ENCODE data around the gene RBM47. TPM values are rescaled to one million over a fixed set of nuclear protein-coding genes. Genes with fewer than 3 reads are reported as not detected.

RBM47 gene
- total and polyA plus RNA-seq, 4 experiments from 2014 or later = 0.10 to 1.5 (median 0.87) TPM

- Mint-ChIP-seq H3K4me3 (no peak overlapping the region), H3K4me1 (no peaks in the 10 kb centered on the region), H3K27me3 (peaks cover 0 to 5% of the 10 kb centered on the region in 2 donors), H3K27ac (no peak overlapping the region), H3K9me3 (peaks cover 0 to 25% (median 15%) of the 10 kb centered on the region in 8 donors), H3K36me3 (peaks cover 2 to 4% of the 10 kb centered on the region in 2 donors)
- Histone ChIP-seq H3K36me3 (ENCODE audit: insufficient read depth, low read length) (no peaks in the 10 kb centered on the region), H3K27ac (ENCODE audit: low read depth, low read length) (no peak overlapping the region), H3K4me1 (ENCODE audit: insufficient read depth, low read length) (no peaks in the 10 kb centered on the region), H3K27me3 (ENCODE audit: insufficient read depth, low read length) (no peaks in the 10 kb centered on the region), H3K9me3 (ENCODE audit: control insufficient read depth in 1 of 2, low read length in 2 of 2) (no peaks in the 10 kb centered on the region), H3K4me3 (ENCODE audit: low read length in 2 of 2) (no peak overlapping the region)
- no peak for DNase-seq
- intact Hi-C loops (cut with micrococcal nuclease) = no loop called here
- ChIA-PET CTCF (ENCODE audit: partially characterized antibody) (no interaction called here), POLR2A (ENCODE audit: partially characterized antibody) (no interaction called here)
Measured at GRCh38 chr4:40406340-40406739, 223.3 kb downstream of the RBM47 start.

GRCh38 chr4:40405193-40405592, 224.5 kb downstream of the RBM47 start:
- Mint-ChIP-seq H3K27me3 (peaks cover 0 to 5% of the 10 kb centered on the region in 2 donors), H3K4me1 (no peaks in the 10 kb centered on the region)
- POLR2A ChIA-PET (ENCODE audit: partially characterized antibody) = no interaction called here

GRCh38 chr4:40403081-40403480, 226.6 kb downstream of the RBM47 start:
- no peak overlapping the region for H3K27ac Mint-ChIP-seq
- Histone ChIP-seq H3K9me3 (ENCODE audit: control insufficient read depth in 1 of 2, low read length in 2 of 2) (no peaks in the 10 kb centered on the region), H3K4me1 (ENCODE audit: insufficient read depth, low read length) (no peaks in the 10 kb centered on the region), H3K27ac (ENCODE audit: low read depth, low read length) (no peak overlapping the region), H3K4me3 (ENCODE audit: low read length in 2 of 2) (no peak overlapping the region), H3K27me3 (ENCODE audit: insufficient read depth, low read length) (no peaks in the 10 kb centered on the region), H3K36me3 (ENCODE audit: insufficient read depth, low read length) (no peaks in the 10 kb centered on the region)
- no peak for DNase-seq
- H3K4me1 Mint-ChIP-seq = no peaks in the 10 kb centered on the region
- CTCF ChIA-PET (ENCODE audit: partially characterized antibody) = interaction anchor here (0.6 kb wide), 1 partner anchor 12 kb away, joined by 4 read pairs; no protein-coding TSS in a partner anchor
- H3K9me3 Mint-ChIP-seq = peaks cover 0 to 25% (median 15%) of the 10 kb centered on the region in 8 donors
- POLR2A ChIA-PET (ENCODE audit: partially characterized antibody) = no interaction called here
- peaks cover 2 to 4% of the 10 kb centered on the region in 2 donors for H3K36me3 Mint-ChIP-seq
- intact Hi-C loops (cut with micrococcal nuclease) = no loop called here
- H3K27me3 Mint-ChIP-seq = peaks cover 0 to 5% of the 10 kb centered on the region in 2 donors
- no peak overlapping the region for H3K4me3 Mint-ChIP-seq

More at GRCh38 chr4:40405193-40405592, 224.5 kb downstream of the RBM47 start:
- intact Hi-C loops (cut with micrococcal nuclease) = no loop called here
- no peak overlapping the region for H3K4me3 ChIP-seq (ENCODE audit: low read length in 2 of 2)
- no peaks in the 10 kb centered on the region for H3K27me3 ChIP-seq (ENCODE audit: insufficient read depth, low read length)
- H3K27ac Mint-ChIP-seq = peak overlapping the region in 1 of 7 donors; percentile 85
- CTCF ChIA-PET (ENCODE audit: partially characterized antibody) = no interaction called here
- H3K36me3 Mint-ChIP-seq = peaks cover 2 to 4% of the 10 kb centered on the region in 2 donors
- DNase-seq = no peak
- no peaks in the 10 kb centered on the region for H3K36me3 ChIP-seq (ENCODE audit: insufficient read depth, low read length)
- H3K27ac ChIP-seq (ENCODE audit: low read depth, low read length) = no peak overlapping the region
- H3K9me3 ChIP-seq (ENCODE audit: control insufficient read depth in 1 of 2, low read length in 2 of 2) = no peaks in the 10 kb centered on the region
- H3K4me3 Mint-ChIP-seq = no peak overlapping the region
- H3K4me1 ChIP-seq (ENCODE audit: insufficient read depth, low read length) = no peaks in the 10 kb centered on the region
- peaks cover 0 to 25% (median 15%) of the 10 kb centered on the region in 8 donors for H3K9me3 Mint-ChIP-seq

- intact Hi-C loops (cut with micrococcal nuclease) = no loop called here
- Mint-ChIP-seq H3K4me3 (no peak overlapping the region), H3K36me3 (peaks cover 0 to 4% of the 10 kb centered on the region in 2 donors), H3K27me3 (peaks cover 0 to 3% of the 10 kb centered on the region in 2 donors), H3K27ac (no peak overlapping the region), H3K9me3 (peaks cover 0 to 20% (median 12%) of the 10 kb centered on the region in 8 donors), H3K4me1 (no peaks in the 10 kb centered on the region)
- POLR2A ChIA-PET (ENCODE audit: partially characterized antibody) = no interaction called here
- no peak overlapping the region for H3K27ac ChIP-seq (ENCODE audit: low read depth, low read length)
- no peaks in the 10 kb centered on the region for H3K4me1 ChIP-seq (ENCODE audit: insufficient read depth, low read length)
- no peaks in the 10 kb centered on the region for H3K36me3 ChIP-seq (ENCODE audit: insufficient read depth, low read length)
- H3K4me3 ChIP-seq (ENCODE audit: low read length in 2 of 2) = no peak overlapping the region
- H3K9me3 ChIP-seq (ENCODE audit: control insufficient read depth in 1 of 2, low read length in 2 of 2) = no peaks in the 10 kb centered on the region
- no peak for DNase-seq
- CTCF ChIA-PET (ENCODE audit: partially characterized antibody) = no interaction called here
- no peaks in the 10 kb centered on the region for H3K27me3 ChIP-seq (ENCODE audit: insufficient read depth, low read length)
Measured at GRCh38 chr4:40402556-40402955, 227.1 kb downstream of the RBM47 start.

- H3K27me3 ChIP-seq (ENCODE audit: insufficient read depth, low read length) = no peaks in the 10 kb centered on the region
- Mint-ChIP-seq H3K4me1 (no peaks in the 10 kb centered on the region), H3K27me3 (peaks cover 0 to 3% of the 10 kb centered on the region in 2 donors), H3K4me3 (no peak overlapping the region), H3K27ac (no peak overlapping the region), H3K9me3 (peaks cover 0 to 13% (median 4%) of the 10 kb centered on the region in 8 donors), H3K36me3 (no peaks in the 10 kb centered on the region)
- no peak overlapping the region for H3K27ac ChIP-seq (ENCODE audit: low read depth, low read length)
- no peak overlapping the region for H3K4me3 ChIP-seq (ENCODE audit: low read length in 2 of 2)
- ChIA-PET POLR2A (ENCODE audit: partially characterized antibody) (no interaction called here), CTCF (ENCODE audit: partially characterized antibody) (no interaction called here)
- H3K4me1 ChIP-seq (ENCODE audit: insufficient read depth, low read length) = no peaks in the 10 kb centered on the region
- H3K36me3 ChIP-seq (ENCODE audit: insufficient read depth, low read length) = no peaks in the 10 kb centered on the region
- DNase-seq = no peak
- no peaks in the 10 kb centered on the region for H3K9me3 ChIP-seq (ENCODE audit: control insufficient read depth in 1 of 2, low read length in 2 of 2)
- intact Hi-C loops (cut with micrococcal nuclease) = no loop called here
Measured at GRCh38 chr4:40401631-40402030, 228.0 kb downstream of the RBM47 start.

GRCh38 chr4:40401096-40401495, 228.6 kb downstream of the RBM47 start:
- Mint-ChIP-seq H3K27me3 (peaks cover 0 to 3% of the 10 kb centered on the region in 2 donors), H3K36me3 (no peaks in the 10 kb centered on the region), H3K27ac (no peak overlapping the region), H3K4me1 (no peaks in the 10 kb centered on the region), H3K4me3 (no peak overlapping the region), H3K9me3 (peaks cover 0 to 7% (median 2%) of the 10 kb centered on the region in 8 donors)
- ChIA-PET CTCF (ENCODE audit: partially characterized antibody) (no interaction called here), POLR2A (ENCODE audit: partially characterized antibody) (no interaction called here)
- intact Hi-C loops (cut with micrococcal nuclease) = no loop called here
- Histone ChIP-seq H3K4me3 (ENCODE audit: low read length in 2 of 2) (no peak overlapping the region), H3K36me3 (ENCODE audit: insufficient read depth, low read length) (no peaks in the 10 kb centered on the region), H3K9me3 (ENCODE audit: control insufficient read depth in 1 of 2, low read length in 2 of 2) (no peaks in the 10 kb centered on the region), H3K27me3 (ENCODE audit: insufficient read depth, low read length) (no peaks in the 10 kb centered on the region), H3K27ac (ENCODE audit: low read depth, low read length) (no peak overlapping the region), H3K4me1 (ENCODE audit: insufficient read depth, low read length) (no peaks in the 10 kb centered on the region)
- no peak for DNase-seq

- intact Hi-C loops (cut with micrococcal nuclease) = no loop called here
- Mint-ChIP-seq H3K4me1 (no peaks in the 10 kb centered on the region), H3K27me3 (no peaks in the 10 kb centered on the region), H3K4me3 (no peak overlapping the region), H3K9me3 (peaks cover 0 to 2% (median 0%) of the 10 kb centered on the region in 8 donors), H3K36me3 (no peaks in the 10 kb centered on the region), H3K27ac (no peak overlapping the region)
- Histone ChIP-seq H3K27ac (ENCODE audit: low read depth, low read length) (no peak overlapping the region), H3K27me3 (ENCODE audit: insufficient read depth, low read length) (no peaks in the 10 kb centered on the region), H3K4me1 (ENCODE audit: insufficient read depth, low read length) (no peaks in the 10 kb centered on the region), H3K36me3 (ENCODE audit: insufficient read depth, low read length) (no peaks in the 10 kb centered on the region), H3K4me3 (ENCODE audit: low read length in 2 of 2) (no peak overlapping the region), H3K9me3 (ENCODE audit: control insufficient read depth in 1 of 2, low read length in 2 of 2) (no peaks in the 10 kb centered on the region)
- ChIA-PET POLR2A (ENCODE audit: partially characterized antibody) (no interaction called here), CTCF (ENCODE audit: partially characterized antibody) (no interaction called here)
- DNase-seq = no peak
Measured at GRCh38 chr4:40399578-40399977, 230.1 kb downstream of the RBM47 start.
